Measurements from ENCODE around the gene IFI44L.

GRCh38 chr1:78604643-78605042 lies 15.6 kb upstream of the IFI44L start:
- no peak for TF ChIP-seq CTCF (IDR thresholded peaks at IDR 0.05; ENCODE audit: poor library complexity, severe bottlenecking)
- no peak for TF ChIP-seq POLR2AphosphoS5 (IDR thresholded peaks at IDR 0.05)
- no peak for TF ChIP-seq EP300 (conservative IDR thresholded peaks at IDR 0.05; ENCODE audit: poor library complexity, severe bottlenecking)
- no peak for TF ChIP-seq RAD21 (conservative IDR thresholded peaks at IDR 0.05)
- TF ChIP-seq EZH2 (IDR thresholded peaks at IDR 0.05; ENCODE audit: borderline replicate concordance, insufficient read depth, low read length, poor library complexity, severe bottlenecking), result no peak
- TF ChIP-seq TAF1 (IDR thresholded peaks at IDR 0.05; ENCODE audit: low read depth), result no peak
- no peak for TF ChIP-seq SMC3 (conservative IDR thresholded peaks at IDR 0.05; ENCODE audit: poor library complexity)
- TF ChIP-seq REST (IDR thresholded peaks at IDR 0.05; ENCODE audit: borderline replicate concordance), result no peak
- TF ChIP-seq MXI1 (conservative IDR thresholded peaks at IDR 0.05; ENCODE audit: poor library complexity, severe bottlenecking), result no peak
